GM21529 (cell line): ENCODE results near the gene RPL22L1.
"Not testable (repeated sequence)": the region's sequence is repeated elsewhere in the genome, so short reads cannot be mapped to it uniquely, and the experiment has no call there.

Source experiments
- ATAC-seq: cut with Tn5 transposase; IDR thresholded peaks from one replicate; pipeline ENCODE4 v1.9.1; 2021; ENCODE audit not compliant: unreplicated experiment

The RPL22L1 gene

DNA sequence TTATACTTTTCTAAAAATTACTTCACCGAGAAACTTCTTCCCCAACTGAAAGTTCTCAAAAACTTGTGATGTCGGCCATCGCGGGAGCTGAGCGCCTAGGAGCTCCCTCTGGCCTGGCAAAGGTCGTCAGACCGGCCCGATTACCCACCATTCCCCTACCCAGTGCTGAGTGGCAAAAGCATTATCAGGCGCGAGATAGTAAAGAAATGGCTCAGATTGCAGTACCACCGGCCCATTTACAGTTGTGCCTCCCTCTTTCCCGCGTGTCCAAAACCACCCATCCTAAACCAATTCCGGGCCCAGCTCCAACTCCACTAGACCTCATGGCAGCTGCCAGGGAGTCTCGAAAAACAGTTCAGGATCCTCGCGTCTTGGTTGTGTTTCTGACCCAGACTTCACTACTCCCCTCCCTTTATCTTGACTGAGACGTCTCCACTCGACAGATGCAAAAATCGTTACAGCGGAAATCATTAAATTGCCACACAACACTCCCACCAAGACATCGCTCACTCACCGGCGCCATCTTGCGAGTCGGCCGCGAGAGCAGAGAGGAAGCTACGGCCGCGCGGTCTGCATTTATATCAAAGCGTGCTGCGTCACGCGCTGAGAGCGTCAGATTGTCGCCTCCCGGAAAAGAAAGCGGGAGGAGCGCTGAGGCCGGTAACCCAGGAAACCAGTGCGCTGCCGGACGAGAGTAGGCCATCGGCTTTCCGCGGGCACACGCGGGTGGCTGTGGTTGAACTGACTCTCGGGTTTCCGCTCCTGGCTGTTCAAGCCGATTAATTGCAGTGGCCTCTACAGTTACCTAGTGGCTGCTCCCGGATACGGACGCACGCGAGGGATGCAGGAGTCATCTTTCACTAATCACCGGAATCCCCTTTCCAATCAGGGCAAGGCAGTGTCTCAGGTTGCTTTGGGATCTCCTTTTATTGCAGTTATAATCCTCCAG lies at the start of gene RPL22L1:
Gene RPL22L1, minus strand, starts transcription at position 551 of the 949 bp plus-strand sequence. Its CDS starts 28 bp downstream, at position 523.
- ATAC-seq = peak; percentile 97

DNA sequence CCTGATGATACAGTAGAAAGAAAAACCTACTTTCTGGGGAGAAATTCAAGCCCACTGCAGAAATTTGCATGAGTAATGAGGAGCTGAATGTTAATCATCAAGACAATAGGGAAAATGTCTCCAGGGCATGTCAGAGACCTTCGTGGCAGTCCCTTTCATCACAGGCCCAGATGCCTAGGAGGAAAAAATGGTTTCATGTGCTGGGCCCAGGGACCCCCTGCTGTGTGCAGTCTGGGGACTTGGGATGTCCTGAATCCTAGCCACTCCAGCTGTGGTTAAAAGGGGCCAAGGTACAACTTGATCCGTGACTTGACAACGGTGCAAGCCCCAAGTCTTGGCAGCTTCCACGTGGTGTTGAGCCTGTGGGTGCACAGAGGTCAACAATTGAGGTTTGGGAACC lies 48.7 kb upstream of the RPL22L1 start:
- no peak for ATAC-seq

GRCh38 chr3:170914690-170915089 lies 44.7 kb upstream of the RPL22L1 start:
- ATAC-seq = no peak

- ATAC-seq = no peak
Observed at GRCh38 chr3:170914212-170914611, 44.2 kb upstream of the RPL22L1 start.

DNA sequence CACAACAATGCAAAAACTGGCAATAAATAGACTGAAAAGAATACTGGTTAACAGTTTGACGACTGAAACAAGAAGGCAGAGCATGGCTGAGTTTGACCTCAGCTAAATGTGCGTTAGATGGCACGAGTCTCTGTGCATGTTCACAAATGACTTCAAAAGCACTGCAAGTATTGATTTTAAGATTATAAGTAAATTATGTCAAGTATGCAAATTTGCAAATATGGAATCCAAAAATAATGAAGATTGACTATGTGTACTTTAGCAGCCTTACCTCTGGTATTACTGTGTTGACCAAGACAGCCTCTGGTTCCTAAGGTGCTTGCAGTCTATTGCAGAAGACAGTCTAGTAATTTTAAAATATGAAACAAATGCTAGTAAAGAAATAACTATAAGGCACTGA lies 41.1 kb upstream of the RPL22L1 start:
- no peak for ATAC-seq

- no peak for ATAC-seq
Observed at GRCh38 chr3:170910542-170910941, 40.5 kb upstream of the RPL22L1 start.

DNA sequence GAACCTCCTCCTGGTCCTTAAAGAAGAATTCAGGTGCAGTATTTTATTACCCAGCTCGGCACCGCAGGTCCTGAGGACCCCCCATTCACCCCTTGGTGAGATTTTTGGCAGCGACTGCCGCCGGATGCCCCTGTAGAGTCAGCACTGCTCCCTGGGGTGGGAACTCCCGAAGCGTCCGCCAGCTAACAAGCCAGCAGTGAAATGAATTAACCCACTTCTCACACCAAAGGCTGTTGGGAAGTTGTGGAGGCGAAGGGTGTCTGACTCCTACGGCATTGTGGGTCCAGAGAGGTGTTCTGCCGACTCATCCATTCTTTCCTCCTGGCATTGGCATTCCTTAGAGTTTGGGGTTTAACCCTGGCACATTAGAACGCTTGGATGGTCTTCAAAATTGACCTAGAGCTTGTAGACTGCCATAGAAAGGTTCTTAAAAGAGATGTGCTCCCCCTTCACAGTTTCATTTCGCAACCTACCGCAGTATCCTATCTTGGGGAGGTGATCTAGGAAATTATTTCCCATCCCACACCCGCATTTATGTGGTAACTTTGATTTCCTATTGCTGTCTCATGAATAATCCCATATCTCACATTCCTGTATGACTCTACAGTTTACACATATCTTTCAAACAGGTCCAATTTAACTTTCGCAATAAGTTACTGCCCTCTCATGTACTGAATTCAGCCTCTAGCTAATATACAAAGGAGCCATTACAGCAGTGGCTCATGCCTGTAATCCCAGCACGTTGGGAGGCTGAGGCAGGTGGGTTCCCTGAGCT lies 39.3 kb upstream of the RPL22L1 start:
- no peak for ATAC-seq

DNA sequence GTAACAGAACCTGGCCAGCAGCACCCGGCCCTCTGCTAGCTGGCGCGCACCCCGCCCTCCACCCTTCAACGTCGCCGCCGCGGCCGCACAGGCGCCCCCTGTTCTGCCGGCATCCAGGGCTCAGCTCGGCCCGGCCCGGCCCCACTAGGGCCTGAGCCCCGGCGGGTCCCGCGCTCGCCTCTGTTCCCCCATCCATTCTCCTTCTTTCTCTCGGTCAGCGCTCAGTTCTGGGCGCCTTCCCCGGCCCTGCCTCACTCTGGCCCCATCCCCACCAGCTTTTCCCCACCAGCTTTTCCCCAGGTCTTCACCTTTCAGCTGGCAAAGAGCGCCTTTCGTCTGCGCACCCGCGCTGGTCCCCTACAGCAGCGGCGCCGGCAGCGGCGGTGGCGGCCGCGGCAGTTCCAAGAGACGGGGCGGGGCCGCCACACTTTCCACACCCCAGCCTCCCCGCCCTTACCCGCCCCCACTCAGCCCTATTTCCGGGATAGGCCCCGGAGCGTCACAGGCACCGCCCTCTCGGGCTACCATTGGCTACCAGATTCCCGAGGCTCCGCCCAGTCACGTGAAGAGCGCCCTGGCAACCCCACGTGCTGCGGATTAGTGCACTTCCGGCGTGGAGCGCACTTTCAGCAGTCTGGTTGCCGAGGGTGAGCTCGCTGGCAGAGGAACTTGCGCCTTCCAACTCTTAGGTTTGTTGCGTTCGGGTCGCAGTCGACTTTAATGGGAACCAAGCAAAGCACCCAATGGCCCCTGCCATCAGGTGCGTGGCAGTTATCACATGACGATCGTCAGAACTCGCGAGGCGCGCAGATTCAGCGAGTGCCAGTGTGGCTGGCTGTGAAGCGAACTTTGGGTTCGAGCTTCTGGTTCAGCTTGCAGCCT lies 38.5 kb upstream of the RPL22L1 start, which contains the start of gene EIF5A2:
Gene EIF5A2, minus strand, starts transcription at position 403 of the 882 bp plus-strand sequence. CDS start 831 bp downstream, outside the sequence.
- ATAC-seq = peak; percentile 87

GRCh38 chr3:170907637-170908234 lies 37.7 kb upstream of the RPL22L1 start:
- ATAC-seq = peak; percentile 15

GRCh38 chr3:170905862-170906261 lies 35.9 kb upstream of the RPL22L1 start:
- ATAC-seq = no peak

DNA sequence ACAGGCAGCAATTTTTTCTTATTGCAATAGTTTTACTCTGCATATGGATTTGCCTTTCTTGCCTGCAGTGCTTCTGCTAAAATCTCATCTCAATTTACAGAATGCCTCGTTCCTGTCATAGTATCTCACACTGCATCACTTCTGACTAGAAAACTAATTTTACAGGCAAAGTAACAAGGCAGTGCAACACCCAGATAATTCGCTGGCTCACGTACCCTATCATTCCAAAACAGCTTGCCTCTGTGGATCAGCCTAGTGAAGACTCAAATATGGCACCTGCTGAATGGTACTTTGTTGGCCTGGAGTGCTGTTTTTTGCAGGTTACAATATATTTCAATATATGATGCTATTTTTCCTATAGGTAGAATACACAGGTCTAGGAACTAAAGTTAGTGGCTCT lies 33.1 kb upstream of the RPL22L1 start:
- no peak for ATAC-seq

GRCh38 chr3:170899455-170899854 lies 29.5 kb upstream of the RPL22L1 start:
- no peak for ATAC-seq

DNA sequence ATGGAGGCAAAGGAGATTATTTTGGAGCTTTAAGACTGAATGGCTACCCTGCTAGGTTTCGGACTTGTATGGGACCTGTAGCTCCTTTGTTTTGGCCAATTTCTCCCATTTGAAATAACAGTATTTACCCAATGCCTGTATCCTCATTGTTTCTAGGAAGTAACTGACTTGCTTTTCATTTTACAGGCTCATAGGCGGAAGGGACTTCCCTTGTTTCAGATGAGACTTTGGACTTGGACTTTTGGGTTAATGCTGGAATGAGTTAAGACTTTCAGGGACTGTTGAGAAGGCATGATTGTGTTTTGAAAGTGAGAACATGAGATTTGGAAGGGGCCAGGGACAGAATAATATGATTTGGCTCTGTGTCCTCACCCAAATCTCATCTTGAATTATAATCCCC lies 28.0 kb upstream of the RPL22L1 start:
- no peak for ATAC-seq

GRCh38 chr3:170897199-170897598 lies 27.2 kb upstream of the RPL22L1 start:
- ATAC-seq = not testable (repeated sequence)

DNA sequence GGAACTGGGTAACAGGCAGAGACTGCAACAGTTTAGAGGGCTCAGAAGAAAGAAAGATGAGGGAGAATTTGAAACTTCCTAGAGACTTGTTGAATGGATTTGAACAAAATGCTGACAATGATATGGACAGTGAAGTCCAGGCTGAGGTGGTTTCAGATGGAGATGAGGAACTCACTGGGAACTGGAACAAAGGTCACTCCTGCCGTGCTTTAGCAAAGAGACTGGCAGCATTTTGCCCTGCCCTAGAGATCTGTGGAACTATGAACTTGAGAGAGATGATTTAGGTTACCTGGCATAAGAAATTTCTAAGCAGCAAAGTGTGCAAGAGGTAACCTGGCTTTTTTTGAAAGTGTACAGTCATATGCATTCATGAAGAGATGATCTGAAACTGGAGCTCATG lies 26.8 kb upstream of the RPL22L1 start:
- no peak for ATAC-seq

GRCh38 chr3:170896333-170896732 lies 26.3 kb upstream of the RPL22L1 start:
- not testable (repeated sequence) for ATAC-seq

DNA sequence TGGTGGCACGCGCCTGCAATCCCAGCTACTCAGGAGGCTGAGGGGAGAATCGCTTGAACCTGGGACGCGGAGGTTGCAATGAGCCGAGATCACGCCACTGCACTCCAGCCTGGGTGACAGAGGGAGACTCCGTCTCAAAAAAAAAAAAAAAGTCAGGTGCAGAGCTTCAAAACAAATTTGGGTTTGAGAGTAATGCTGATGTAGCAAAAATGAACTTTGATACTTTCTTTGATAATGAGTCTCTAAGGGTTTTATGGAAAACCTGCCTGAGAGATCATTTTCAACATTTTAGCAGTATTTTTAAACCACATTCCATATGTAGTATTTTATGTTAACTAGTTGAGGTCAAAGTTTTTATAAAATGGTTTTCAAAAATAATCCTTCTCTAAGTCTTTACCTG lies 23.9 kb upstream of the RPL22L1 start:
- no peak for ATAC-seq

GRCh38 chr3:170889630-170890029 lies 19.6 kb upstream of the RPL22L1 start:
- ATAC-seq = no peak

- no peak for ATAC-seq
Observed at GRCh38 chr3:170889132-170889531, 19.1 kb upstream of the RPL22L1 start.
